Prostate gland (tissue), 2 donors: ENCODE measurements around the gene ERMARD.

Experiments used
- POLR2A ChIP-seq: fragments of 450-650 bp; IDR thresholded peaks from one replicate; pipeline ENCODE4 v1.6.1; 2016; ENCODE audit warnings: antibody characterized with exemption, mild to moderate bottlenecking
- TF ChIP-seq, protein P1 (sequence below), 4 experiments: fragments of 200-600 bp in 2 of 4; fragments of 450-650 bp in 2 of 4; sonication (generic) in 2 of 4; IDR thresholded peaks; 1 replicate in 3 of 4; 2 replicates in 1 of 4; pipeline ENCODE4 v1.5.1; 2016 to 2019; ENCODE audit warnings: antibody characterized with exemption in 4 of 4, mild to moderate bottlenecking in 2 of 4, moderate library complexity in 2 of 4

DNA sequence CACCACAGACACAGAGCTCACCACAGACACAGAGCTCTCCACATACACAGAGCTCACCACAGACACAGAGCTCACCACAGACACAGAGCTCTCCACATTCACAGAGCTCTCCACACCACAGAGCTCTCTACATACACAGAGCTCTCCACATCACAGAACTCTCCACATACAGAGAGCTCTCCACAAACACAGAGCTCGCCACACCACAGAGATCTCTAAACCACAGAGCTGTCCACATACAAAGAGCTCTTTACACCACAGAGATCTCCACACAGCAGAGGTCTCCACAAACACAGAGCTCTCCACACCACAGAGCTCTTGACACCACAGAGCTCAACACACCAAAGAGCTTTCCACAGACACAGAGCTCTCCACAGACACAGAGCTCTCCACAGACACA lies 55.8 kb downstream of the ERMARD start:
- TF ChIP-seq, protein P1, sequence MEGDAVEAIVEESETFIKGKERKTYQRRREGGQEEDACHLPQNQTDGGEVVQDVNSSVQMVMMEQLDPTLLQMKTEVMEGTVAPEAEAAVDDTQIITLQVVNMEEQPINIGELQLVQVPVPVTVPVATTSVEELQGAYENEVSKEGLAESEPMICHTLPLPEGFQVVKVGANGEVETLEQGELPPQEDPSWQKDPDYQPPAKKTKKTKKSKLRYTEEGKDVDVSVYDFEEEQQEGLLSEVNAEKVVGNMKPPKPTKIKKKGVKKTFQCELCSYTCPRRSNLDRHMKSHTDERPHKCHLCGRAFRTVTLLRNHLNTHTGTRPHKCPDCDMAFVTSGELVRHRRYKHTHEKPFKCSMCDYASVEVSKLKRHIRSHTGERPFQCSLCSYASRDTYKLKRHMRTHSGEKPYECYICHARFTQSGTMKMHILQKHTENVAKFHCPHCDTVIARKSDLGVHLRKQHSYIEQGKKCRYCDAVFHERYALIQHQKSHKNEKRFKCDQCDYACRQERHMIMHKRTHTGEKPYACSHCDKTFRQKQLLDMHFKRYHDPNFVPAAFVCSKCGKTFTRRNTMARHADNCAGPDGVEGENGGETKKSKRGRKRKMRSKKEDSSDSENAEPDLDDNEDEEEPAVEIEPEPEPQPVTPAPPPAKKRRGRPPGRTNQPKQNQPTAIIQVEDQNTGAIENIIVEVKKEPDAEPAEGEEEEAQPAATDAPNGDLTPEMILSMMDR (IDR thresholded peaks at IDR 0.05), result no peak
- no peak for TF ChIP-seq POLR2A
